A549 (cell line): Measurements from ENCODE around the gene ARSJ. TPM values are rescaled to one million over a fixed set of nuclear protein-coding genes. Genes with fewer than 3 reads are reported as not detected.

Source experiments
- ATAC-seq, 2 experiments: fragments of 200-7000 bp in 1 of 2; fragments of >200 bp in 1 of 2; cut with Nextera tagmentation in 1 of 2; cut with Tn5 transposase in 1 of 2; 3 replicates each; pipeline versions ENCODE4 v1.8.0 to v1.9.1; 2018 to 2020; ENCODE audit warnings: mild to moderate bottlenecking in 1 of 2, moderate library complexity in 1 of 2
- CTCF ChIA-PET: fragments of 300-600 bp; sonication (Branson Sonifier 250); formaldehyde crosslinking; extraction: SDS; loops from one replicate; lab custom pipeline; 2021; ENCODE audit warnings: antibody characterized with exemption, inconsistent platforms; lab: Yijun Ruan, JAX
- POLR2A ChIA-PET: fragments of 350-600 bp; formaldehyde crosslinking; extraction: SDS; loops from one replicate; lab custom pipeline; 2021; ENCODE audit warnings: antibody characterized with exemption, inconsistent platforms; lab: Yijun Ruan, JAX
- DNase-seq, 2 experiments: peaks; one replicate each; pipeline versions ENCODE4 v3.0.0 to v3.0.0-alpha.2; 2011 to 2016; ENCODE audit warnings: low read depth in 1 of 2, low spot score in 1 of 2
- FAIRE-seq: peaks from 2 replicates; lab custom pipeline; 2011; peaks lifted over from hg19 to GRCh38; lab: Jason Lieb, UNC
- H3K27ac ChIP-seq, 2 experiments: fragments of >200 bp; sonication (Bioruptor Twin); formaldehyde crosslinking; 3 replicates each; pipeline ENCODE4 v1.5.1; 2016 to 2017
- H3K4me1 ChIP-seq: fragments of >200 bp; sonication (Bioruptor Twin); formaldehyde crosslinking; 3 replicates; pipeline ENCODE4 v1.6.1; 2016
- H3K4me2 ChIP-seq: fragments of >200 bp; sonication (Bioruptor Twin); formaldehyde crosslinking; 3 replicates; pipeline ENCODE4 v1.6.1; 2016
- H3K4me3 ChIP-seq: fragments of >200 bp; sonication (Bioruptor Twin); formaldehyde crosslinking; 3 replicates; pipeline ENCODE4 v1.5.1; 2016
- H3K9me3 ChIP-seq: fragments of >200 bp; sonication (Bioruptor Twin); formaldehyde crosslinking; 3 replicates; pipeline ENCODE4 v1.6.1; 2016
- CTCF ChIP-seq: fragments of >200 bp; sonication (Bioruptor Twin); formaldehyde crosslinking; IDR thresholded peaks from 3 replicates; pipeline ENCODE4 v1.5.1; 2016
- EHF ChIP-seq: fragments of 250-450 bp; sonication (Bioruptor Pico); IDR thresholded peaks from 2 replicates; pipeline ENCODE4 v1.5.0; 2020; ENCODE audit warnings: mild to moderate bottlenecking
- EHMT2 ChIP-seq: fragments of 200-600 bp; sonication (generic); IDR thresholded peaks from 2 replicates; pipeline ENCODE4 v1.6.1; 2016; ENCODE audit warnings: antibody characterized with exemption, low read depth, mild to moderate bottlenecking, moderate library complexity
- EP300 ChIP-seq, 2 experiments: fragments of >200 bp; sonication (Bioruptor Twin); formaldehyde crosslinking; IDR thresholded peaks; 2 replicates in 1 of 2; 3 replicates in 1 of 2; pipeline ENCODE4 v1.6.1; 2016 to 2017
- FOSB ChIP-seq: fragments of 250-450 bp; sonication (Bioruptor Pico); IDR thresholded peaks from 2 replicates; pipeline ENCODE4 v1.5.0; 2020; ENCODE audit warnings: mild to moderate bottlenecking, moderate library complexity
- HEYL ChIP-seq: fragments of 250-450 bp; sonication (Bioruptor Pico); IDR thresholded peaks from 2 replicates; pipeline ENCODE4 v1.8.0; 2021; ENCODE audit warnings: mild to moderate bottlenecking, moderate library complexity
- HOXA7 ChIP-seq: fragments of 250-450 bp; sonication (Bioruptor Pico); IDR thresholded peaks from 2 replicates; pipeline ENCODE4 v1.5.0; 2020; ENCODE audit warnings: mild to moderate bottlenecking, moderate library complexity
- HOXB13 ChIP-seq: fragments of 250-450 bp; sonication (Bioruptor Pico); IDR thresholded peaks from 2 replicates; pipeline ENCODE4 v1.5.0; 2020; ENCODE audit warnings: low read depth, mild to moderate bottlenecking, moderate library complexity
- HOXB5 ChIP-seq: fragments of 250-450 bp; sonication (Bioruptor Pico); IDR thresholded peaks from 2 replicates; pipeline ENCODE4 v1.5.0; 2020; ENCODE audit warnings: mild to moderate bottlenecking, moderate library complexity
- JUNB ChIP-seq: fragments of >200 bp; sonication (Bioruptor Twin); formaldehyde crosslinking; IDR thresholded peaks from 2 replicates; pipeline ENCODE4 v1.6.1; 2016
- NPAS2 ChIP-seq: fragments of 250-450 bp; sonication (Bioruptor Pico); IDR thresholded peaks from 2 replicates; pipeline ENCODE4 v1.8.0; 2022; ENCODE audit warnings: mild to moderate bottlenecking, moderate library complexity, borderline replicate concordance
- PHF8 ChIP-seq: fragments of 200-600 bp; sonication (generic); IDR thresholded peaks from 2 replicates; pipeline ENCODE4 v1.6.1; 2016; ENCODE audit warnings: low read depth, mild to moderate bottlenecking, antibody characterized with exemption, moderate library complexity, borderline replicate concordance
- RAD21 ChIP-seq, 2 experiments: fragments of >200 bp in 1 of 2; sonication (Bioruptor Twin) in 1 of 2; formaldehyde crosslinking in 1 of 2; IDR thresholded peaks in 1 of 2; conservative IDR thresholded peaks in 1 of 2; 2 replicates in 1 of 2; 3 replicates in 1 of 2; pipeline ENCODE4 v1.6.1; 2012 to 2018; ENCODE audit warnings: inconsistent platforms in 1 of 2
- REST ChIP-seq: fragments of 200-600 bp; sonication (generic); IDR thresholded peaks from 2 replicates; pipeline ENCODE4 v1.6.1; 2016; ENCODE audit warnings: antibody characterized with exemption, mild to moderate bottlenecking, moderate library complexity
- RFX5 ChIP-seq: fragments of 450-650 bp; IDR thresholded peaks from 2 replicates; pipeline ENCODE4 v1.7.1; 2014; ENCODE audit warnings: antibody characterized with exemption, mild to moderate bottlenecking, moderate library complexity
- SMC3 ChIP-seq: fragments of >200 bp; sonication (Bioruptor Twin); formaldehyde crosslinking; IDR thresholded peaks from 3 replicates; pipeline ENCODE4 v1.6.1; 2018; ENCODE audit warnings: inconsistent platforms
- SREBF2 ChIP-seq: fragments of 450-650 bp; IDR thresholded peaks from 2 replicates; pipeline ENCODE4 v1.6.1; 2014; ENCODE audit warnings: mild to moderate bottlenecking, moderate library complexity
- TFCP2L1 ChIP-seq: fragments of 250-450 bp; sonication (Bioruptor Pico); IDR thresholded peaks from 2 replicates; pipeline ENCODE4 v1.5.0; 2021; ENCODE audit warnings: mild to moderate bottlenecking
- TP53 ChIP-seq: fragments of 250-450 bp; sonication (Bioruptor Pico); IDR thresholded peaks from 2 replicates; pipeline ENCODE4 v1.5.0; 2021; ENCODE audit warnings: mild to moderate bottlenecking, moderate library complexity
- ZFP36 ChIP-seq: fragments of 450-650 bp; IDR thresholded peaks from 2 replicates; pipeline ENCODE4 v1.6.1; 2014; ENCODE audit warnings: borderline replicate concordance; ENCODE audit not compliant: partially characterized antibody
- ZSCAN20 ChIP-seq: fragments of 250-450 bp; sonication (Bioruptor Pico); IDR thresholded peaks from 2 replicates; pipeline ENCODE4 v1.8.0; 2022; ENCODE audit warnings: mild to moderate bottlenecking, moderate library complexity
- WGBS: methylation state at CpG from one replicate; pipeline ENCODE4 v1.1.6; 2017; ENCODE audit errors: missing lambda C conversion rate; 5-methylcytosine and 5-hydroxymethylcytosine counted together
- polyA plus RNA-seq, 4 experiments: library from polyadenylated mRNA; depleted of rRNA in 3 of 4; stranded (reverse); fragments of >200 nt; fragmentation: RNase III in 1 of 4; extraction: RNeasy Plus Mini Kit Qiagen cat#74134 plus additional on column Dnase treatment in 1 of 4; gene quantifications; 2 replicates in 3 of 4; 3 replicates in 1 of 4; pipeline ENCODE4 v1.2.3, GENCODE V29; 2011 to 2017

The ARSJ gene
- polyA plus RNA-seq, 2 of the 4 experiments (the other 2 are of a cell fraction) = 3.0 to 8.6 TPM

- TF ChIP-seq EP300 (IDR thresholded peaks at IDR 0.05) (no peak), SREBF2 (no peak), SMC3 (no peak), FOSB (no peak)
- FAIRE-seq = no peak
- H3K4me3 ChIP-seq = no peak overlapping the region
- H3K27ac ChIP-seq = no peak overlapping the region
- ATAC-seq = no peak
- peaks cover 16% of the 10 kb centered on the region for H3K4me1 ChIP-seq
- ChIA-PET POLR2A (no interaction called here), CTCF (interaction anchor here (1.1 to 1.8 kb wide), 2 partner anchors 113 to 425 kb away, joined by 3 to 5 read pairs; no protein-coding TSS in a partner anchor)
- H3K9me3 ChIP-seq = no peaks in the 10 kb centered on the region
- H3K4me2 ChIP-seq = no peak overlapping the region
- no peak for DNase-seq
- WGBS = 96% methylated on average over 1 of the region's 1 CpG
Observed at GRCh38 chr4:113953888-113954287, 25.6 kb downstream of the ARSJ start.

GRCh38 chr4:113952452-113953029 lies 26.9 kb downstream of the ARSJ start:
- Histone ChIP-seq H3K4me2 (no peak overlapping the region), H3K4me3 (no peak overlapping the region), H3K27ac (no peak overlapping the region), H3K4me1 (peaks cover 2% of the 10 kb centered on the region; the same call in 1 of the 3 replicates), H3K9me3 (no peaks in the 10 kb centered on the region)
- ChIA-PET CTCF (interaction anchor here (0.7 to 3.8 kb wide), 7 partner anchors 70 to 558 kb away, joined by 3 to 19 read pairs (median 4); no protein-coding TSS in a partner anchor), POLR2A (no interaction called here)
- ATAC-seq = peak; percentile 83 to 92
- DNase-seq = peak; percentile 12 to 44
- FAIRE-seq = no peak
- peak; percentile 85 to 86 for TF ChIP-seq RAD21 (conservative IDR thresholded peaks at IDR 0.05 in 1 of 2, IDR thresholded peaks at IDR 0.05 in 1 of 2)
- TF ChIP-seq ZSCAN20 (CRISPR knock-in tag) = no peak
- peak; percentile 68 for TF ChIP-seq CTCF
- TF ChIP-seq NPAS2 (CRISPR knock-in tag) = no peak
- TF ChIP-seq TP53 (CRISPR knock-in tag) = no peak
- peak; percentile 87 for TF ChIP-seq SMC3
- 58% methylated on average over 9 of the region's 9 CpGs for WGBS

GRCh38 chr4:113951263-113951662 lies 28.2 kb downstream of the ARSJ start:
- WGBS = 81% methylated on average over 6 of the region's 6 CpGs
- no peaks in the 10 kb centered on the region for H3K4me1 ChIP-seq
- TF ChIP-seq HEYL (CRISPR knock-in tag) (no peak), CTCF (no peak), HOXA7 (no peak), PHF8 (no peak), REST (no peak), EHMT2 (no peak), RFX5 (no peak), EHF (CRISPR knock-in tag) (no peak), HOXB5 (CRISPR knock-in tag) (no peak), HOXB13 (no peak), SREBF2 (no peak), JUNB (no peak), TFCP2L1 (CRISPR knock-in tag) (no peak), ZFP36 (no peak)
- no peaks in the 10 kb centered on the region for H3K9me3 ChIP-seq
- H3K4me3 ChIP-seq = no peak overlapping the region
- H3K4me2 ChIP-seq = no peak overlapping the region
- ATAC-seq (no peak), DNase-seq (no peak), FAIRE-seq (no peak)
- H3K27ac ChIP-seq = no peak overlapping the region
- ChIA-PET POLR2A (no interaction called here), CTCF (interaction anchor here (1.0 to 3.8 kb wide), 5 partner anchors 121 to 556 kb away, joined by 3 to 19 read pairs (median 6); no protein-coding TSS in a partner anchor)
